Endothelial cell of umbilical vein (primary cell): ENCODE results near the gene PDCL2. TPM values are rescaled to one million over a fixed set of nuclear protein-coding genes. Genes with fewer than 3 reads are reported as not detected.
"Not testable (repeated sequence)": the region's sequence is repeated elsewhere in the genome, so short reads cannot be mapped to it uniquely, and the experiment has no call there.

Experiments used
- BruUV-seq: library from RNA; stranded (reverse); fragments of 400-500 nt; replicated peaks from 2 replicates; lab custom pipeline; 2021; lab: Mats Ljungman, UMichigan
- CTCF ChIA-PET: fragments of 300-600, 350-600 bp; sonication (Branson Sonifier 250); formaldehyde crosslinking; loops from one replicate; lab custom pipeline; 2021; ENCODE audit warnings: antibody characterized with exemption, inconsistent platforms; lab: Charles Lee
- POLR2A ChIA-PET: fragments of 300-600, 350-600 bp; sonication (Branson Sonifier 250); formaldehyde crosslinking; loops from one replicate; lab custom pipeline; 2021; ENCODE audit warnings: antibody characterized with exemption, inconsistent platforms; lab: Charles Lee
- DNase-seq: peaks from one replicate; pipeline ENCODE4 v3.0.0-alpha.2; 2011; ENCODE audit warnings: low read depth, low spot score
- FAIRE-seq: peaks from 2 replicates; lab custom pipeline; 2011; peaks lifted over from hg19 to GRCh38; lab: Jason Lieb, UNC
- H2AFZ ChIP-seq: 2 replicates; pipeline ENCODE4 v1.6.0; 2012; ENCODE audit warnings: low read depth, low read length, control low read depth, inconsistent platforms
- H3K27ac ChIP-seq: 2 replicates; pipeline ENCODE4 v1.5.1; 2011; ENCODE audit warnings: low read depth, mild to moderate bottlenecking, control low read depth, low read length, moderate library complexity; ENCODE audit not compliant: insufficient read depth
- H3K27me3 ChIP-seq, 2 experiments: 2 replicates each; pipeline versions ENCODE4 v1.6.0 to v1.6.1; 2011; ENCODE audit warnings: low read length in 2 of 2, mixed read lengths in 1 of 2; ENCODE audit not compliant: control insufficient read depth in 2 of 2, insufficient read depth in 2 of 2
- H3K36me3 ChIP-seq, 2 experiments: 2 replicates in 1 of 2; 3 replicates in 1 of 2; pipeline ENCODE4 v1.5.1; 2011; ENCODE audit warnings: low read length in 2 of 2, mild to moderate bottlenecking in 1 of 2, moderate library complexity in 1 of 2; ENCODE audit not compliant: control insufficient read depth in 2 of 2, insufficient read depth in 2 of 2; ENCODE audit errors: extremely low read depth in 1 of 2
- H3K4me1 ChIP-seq: 3 replicates; pipeline ENCODE4 v1.5.1; 2011; ENCODE audit warnings: mild to moderate bottlenecking, low read length; ENCODE audit not compliant: control insufficient read depth, insufficient read depth; ENCODE audit errors: extremely low read depth
- H3K4me2 ChIP-seq: 2 replicates; pipeline ENCODE4 v1.6.1; 2011; ENCODE audit warnings: low read length, control low read depth, mixed read lengths; ENCODE audit not compliant: insufficient read depth
- H3K4me3 ChIP-seq, 3 experiments: fragments of 200-600 bp in 1 of 3; sonication (generic), shearing (Covaris generic) in 1 of 3; replicated peaks in 1 of 3; 2 replicates each; pipeline ENCODE4 v1.5.1; 2011 to 2016; ENCODE audit warnings: control low read depth in 3 of 3, low read length in 3 of 3, mild to moderate bottlenecking in 2 of 3, inconsistent platforms in 1 of 3, low read depth in 1 of 3, moderate library complexity in 1 of 3; ENCODE audit not compliant: insufficient read depth in 1 of 3
- H3K79me2 ChIP-seq: 2 replicates; pipeline ENCODE4 v1.6.0; 2012; ENCODE audit warnings: low read length, inconsistent platforms; ENCODE audit not compliant: control insufficient read depth, insufficient read depth
- H3K9ac ChIP-seq: replicated peaks from 2 replicates; pipeline ENCODE3; 2011; ENCODE audit warnings: low read length, control low read depth; ENCODE audit not compliant: insufficient read depth; ENCODE audit errors: extremely low read depth
- H3K9me1 ChIP-seq: replicated peaks from 3 replicates; pipeline ENCODE4 v1.6.0; 2011; ENCODE audit warnings: mild to moderate bottlenecking, low read length; ENCODE audit not compliant: control insufficient read depth, insufficient read depth; ENCODE audit errors: extremely low read depth
- H3K9me3 ChIP-seq: replicated peaks from 2 replicates; pipeline ENCODE4 v1.5.1; 2012; ENCODE audit warnings: low read length, inconsistent platforms; ENCODE audit not compliant: control insufficient read depth, insufficient read depth
- H4K20me1 ChIP-seq: replicated peaks from 2 replicates; pipeline ENCODE3; 2011; ENCODE audit warnings: mild to moderate bottlenecking, low read length; ENCODE audit not compliant: control insufficient read depth, insufficient read depth; ENCODE audit errors: extremely low read depth
- EZH2 ChIP-seq: IDR thresholded peaks from 2 replicates; pipeline ENCODE4 v1.6.1; 2012; ENCODE audit warnings: borderline replicate concordance, low read depth, mild to moderate bottlenecking, moderate library complexity, low read length, inconsistent platforms; ENCODE audit not compliant: severe bottlenecking
- FOS ChIP-seq: IDR thresholded peaks from 2 replicates; pipeline ENCODE4 v1.6.1; 2011; ENCODE audit warnings: mild to moderate bottlenecking, low read length, moderate library complexity, borderline replicate concordance; ENCODE audit not compliant: insufficient read depth
- GATA2 ChIP-seq: IDR thresholded peaks from 2 replicates; pipeline ENCODE4 v1.7.0; 2011; ENCODE audit warnings: low read depth, mild to moderate bottlenecking, moderate library complexity, mixed read lengths, low read length; ENCODE audit not compliant: insufficient read length, insufficient read depth
- JUN ChIP-seq: IDR thresholded peaks from 2 replicates; pipeline ENCODE4 v1.6.1; 2011; ENCODE audit warnings: borderline replicate concordance, low read depth; ENCODE audit not compliant: insufficient read length, insufficient read depth
- MAX ChIP-seq: IDR thresholded peaks from 2 replicates; pipeline ENCODE4 v1.6.1; 2011; ENCODE audit not compliant: insufficient read depth, insufficient read length
- MYC ChIP-seq: IDR thresholded peaks from one replicate; pipeline ENCODE4 v1.6.1; 2011; ENCODE audit warnings: mild to moderate bottlenecking, low read depth, low read length
- POLR2A ChIP-seq: IDR thresholded peaks from 2 replicates; pipeline ENCODE4 v1.6.1; 2012; ENCODE audit warnings: low read depth, mild to moderate bottlenecking, control low read depth, low read length
- POLR2AphosphoS5 ChIP-seq: IDR thresholded peaks from 2 replicates; pipeline ENCODE4 v1.6.1; 2012; ENCODE audit warnings: low read depth, mild to moderate bottlenecking, control low read depth, low read length, moderate library complexity; ENCODE audit not compliant: insufficient read depth
- dilution Hi-C: fragments of 300-500 bp; cut with MboI; formaldehyde crosslinking; loops from one replicate; pipeline ENCODE4 v1.15.0; 2019; ENCODE audit warnings: low sequenced_read_pairs; ENCODE audit not compliant: extremely low pct_ligation_motif_present
- intact Hi-C: fragments of 100-400 bp; cut with micrococcal nuclease; formaldehyde crosslinking; loops from one replicate; pipeline ENCODE4 v1.10.0; 2022
- polyA plus RNA-seq, 4 experiments: library from polyadenylated mRNA; depleted of rRNA in 3 of 4; stranded (reverse) in 3 of 4; unstranded in 1 of 4; fragments of >200 nt; gene quantifications; 2 replicates each; pipeline versions ENCODE4 v1.2.1 to v1.2.3, GENCODE V29; 2011 to 2012; ENCODE audit warnings: missing spikeins in 1 of 4
- total RNA-seq: library from RNA; stranded (reverse); gene quantifications from 2 replicates; pipeline ENCODE4 v1.2.3, GENCODE V29; 2021
- TF ChIP-seq, protein P1 (sequence below), 2 donors: IDR thresholded peaks; 1 replicate in 1 of 2; 2 replicates in 1 of 2; pipeline ENCODE4 v1.5.1; 2011; ENCODE audit warnings: low read length in 2 of 2, mild to moderate bottlenecking in 2 of 2, moderate library complexity in 2 of 2, control low read depth in 1 of 2, inconsistent platforms in 1 of 2, low read depth in 1 of 2; ENCODE audit not compliant: insufficient read depth in 1 of 2; ENCODE audit errors: extremely low read depth in 1 of 2

Gene PDCL2
- total and polyA plus RNA-seq, 2 donors (not counting 3 experiments of a cell fraction or from before 2014, with no cell fraction given): not detected

DNA sequence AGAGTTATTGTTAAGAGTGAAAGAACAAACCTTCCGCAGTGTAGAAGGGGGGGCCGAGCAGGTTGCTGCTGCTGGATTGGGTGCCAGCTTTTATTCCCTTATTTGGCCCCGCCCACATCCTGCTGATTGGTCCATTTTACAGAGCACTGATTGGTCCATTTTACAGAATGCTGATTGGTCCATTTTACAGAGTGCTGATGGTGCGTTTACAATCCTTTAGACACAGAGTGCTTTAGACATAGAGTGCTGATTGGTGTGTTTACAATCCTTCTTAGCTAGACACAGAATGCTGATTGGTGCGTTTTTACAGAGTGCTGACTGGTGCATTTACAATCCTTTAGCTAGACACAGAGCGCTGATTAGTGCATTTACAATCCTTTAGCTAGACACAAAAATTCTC, 40.1 kb downstream of the PDCL2 start:
- FAIRE-seq, dilution Hi-C loops, BruUV-seq: not testable (repeated sequence)

DNA sequence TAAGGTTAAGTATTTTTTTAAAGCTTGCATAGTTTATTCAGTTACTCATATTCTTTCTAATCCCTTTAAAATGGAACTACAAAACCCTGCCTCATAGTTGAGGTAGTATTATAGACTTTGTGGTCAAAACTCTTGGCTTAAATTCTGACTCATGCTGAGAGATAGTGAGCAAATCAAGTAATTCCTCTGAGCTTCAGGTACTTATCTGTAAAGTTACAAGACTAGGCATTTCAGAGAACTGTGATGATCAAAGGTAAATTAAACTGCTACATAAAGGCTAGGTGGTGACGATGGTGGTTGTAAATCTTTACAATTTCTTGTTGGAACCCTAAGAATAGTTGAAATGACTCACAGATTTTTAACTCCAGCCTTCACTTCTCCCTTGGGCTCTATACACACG, 42.2 kb downstream of the PDCL2 start:
- DNase-seq (no peak), FAIRE-seq (no peak)
- Histone ChIP-seq H3K36me3 (no peaks in the 10 kb centered on the region), H3K9me1 (no peaks in the 10 kb centered on the region), H2AFZ (no peak overlapping the region), H3K9ac (no peak overlapping the region), H3K4me2 (no peak overlapping the region), H4K20me1 (no peaks in the 10 kb centered on the region), H3K27me3 (peaks cover 0 to 2% of the 10 kb centered on the region in 2 experiments), H3K79me2 (peaks cover 2% of the 10 kb centered on the region), H3K9me3 (no peaks in the 10 kb centered on the region), H3K4me3 (no peak overlapping the region), H3K4me1 (peaks cover 11% of the 10 kb centered on the region), H3K27ac (no peak overlapping the region)
- ChIA-PET CTCF (interaction anchor here (1.0 to 2.0 kb wide), 3 partner anchors 53 to 578 kb away, joined by 3 to 7 read pairs (median 3); no protein-coding TSS in a partner anchor), POLR2A (no interaction called here)
- intact Hi-C loops (loop anchor here (5.0 kb wide), 4 partner anchors 373 to 893 kb away; partner anchors contain the start of gene KIT), dilution Hi-C loops (no loop called here)
- no peak for TF ChIP-seq POLR2AphosphoS5
- TF ChIP-seq, protein P1, sequence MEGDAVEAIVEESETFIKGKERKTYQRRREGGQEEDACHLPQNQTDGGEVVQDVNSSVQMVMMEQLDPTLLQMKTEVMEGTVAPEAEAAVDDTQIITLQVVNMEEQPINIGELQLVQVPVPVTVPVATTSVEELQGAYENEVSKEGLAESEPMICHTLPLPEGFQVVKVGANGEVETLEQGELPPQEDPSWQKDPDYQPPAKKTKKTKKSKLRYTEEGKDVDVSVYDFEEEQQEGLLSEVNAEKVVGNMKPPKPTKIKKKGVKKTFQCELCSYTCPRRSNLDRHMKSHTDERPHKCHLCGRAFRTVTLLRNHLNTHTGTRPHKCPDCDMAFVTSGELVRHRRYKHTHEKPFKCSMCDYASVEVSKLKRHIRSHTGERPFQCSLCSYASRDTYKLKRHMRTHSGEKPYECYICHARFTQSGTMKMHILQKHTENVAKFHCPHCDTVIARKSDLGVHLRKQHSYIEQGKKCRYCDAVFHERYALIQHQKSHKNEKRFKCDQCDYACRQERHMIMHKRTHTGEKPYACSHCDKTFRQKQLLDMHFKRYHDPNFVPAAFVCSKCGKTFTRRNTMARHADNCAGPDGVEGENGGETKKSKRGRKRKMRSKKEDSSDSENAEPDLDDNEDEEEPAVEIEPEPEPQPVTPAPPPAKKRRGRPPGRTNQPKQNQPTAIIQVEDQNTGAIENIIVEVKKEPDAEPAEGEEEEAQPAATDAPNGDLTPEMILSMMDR (IDR thresholded peaks at IDR 0.05; ENCODE audit: extremely low read depth in 1 of 2, insufficient read depth in 1 of 2, low read depth in 1 of 2, low read length in 2 of 2): no peak
- no peak for TF ChIP-seq GATA2
- no peak for TF ChIP-seq MYC
- no peak for TF ChIP-seq JUN
- TF ChIP-seq FOS: no peak
- TF ChIP-seq MAX: no peak
- TF ChIP-seq EZH2: no peak
- no peak for TF ChIP-seq POLR2A
- BruUV-seq: no TSS peak

More for the DNA sequence above, 40.1 kb downstream of the PDCL2 start:
- H3K4me1 ChIP-seq, intact Hi-C loops, H3K27ac ChIP-seq, H3K79me2 ChIP-seq, H3K4me3 ChIP-seq, H3K36me3 ChIP-seq, H2AFZ ChIP-seq, POLR2A ChIA-PET, H3K9me3 ChIP-seq, H3K9ac ChIP-seq, H3K4me2 ChIP-seq, H3K9me1 ChIP-seq, DNase-seq, H4K20me1 ChIP-seq, H3K27me3 ChIP-seq: not testable (repeated sequence)
- CTCF ChIA-PET: interaction anchor here (1.1 to 1.5 kb wide), 3 partner anchors 26 to 581 kb away, joined by 3 to 7 read pairs (median 3); partner anchors contain the start of gene SRD5A3
